ENCODE measurements around the gene PRPF18.

The PRPF18 gene

GRCh38 chr10:13604357-13605040, 17.7 kb downstream of the PRPF18 start:
- DNase-seq (ENCODE audit: low spot score), result no peak

GRCh38 chr10:13608246-13608853, 21.6 kb downstream of the PRPF18 start:
- DNase-seq (ENCODE audit: low spot score), result no peak

GRCh38 chr10:13612654-13613373, 26.0 kb downstream of the PRPF18 start:
- no peak for DNase-seq (ENCODE audit: low spot score)

GRCh38 chr10:13613519-13613918, 26.8 kb downstream of the PRPF18 start:
- DNase-seq (ENCODE audit: low spot score), result no peak

- no peak for DNase-seq (ENCODE audit: low spot score)
Observed at GRCh38 chr10:13614530-13615332, 28.0 kb downstream of the PRPF18 start.

GRCh38 chr10:13615650-13616300, 29.0 kb downstream of the PRPF18 start:
- no peak for DNase-seq (ENCODE audit: low spot score)

- DNase-seq (ENCODE audit: low spot score), result no peak
Observed at GRCh38 chr10:13617116-13617515, 30.4 kb downstream of the PRPF18 start.

GRCh38 chr10:13621931-13622330, 35.2 kb downstream of the PRPF18 start:
- no peak for DNase-seq (ENCODE audit: low spot score)

- no peak for DNase-seq (ENCODE audit: low spot score)
Observed at GRCh38 chr10:13624630-13625029, 37.9 kb downstream of the PRPF18 start.

GRCh38 chr10:13627459-13628310, 40.9 kb downstream of the PRPF18 start:
- DNase-seq (ENCODE audit: low spot score), result peak; percentile 8

- DNase-seq (ENCODE audit: low spot score), result no peak
Observed at GRCh38 chr10:13628661-13629060, 41.9 kb downstream of the PRPF18 start.

GRCh38 chr10:13629116-13629515, 42.4 kb downstream of the PRPF18 start:
- no peak for DNase-seq (ENCODE audit: low spot score)

- DNase-seq (ENCODE audit: low spot score), result no peak
Observed at GRCh38 chr10:13630231-13630630, 43.5 kb downstream of the PRPF18 start.

- no peak for DNase-seq (ENCODE audit: low spot score)
Observed at GRCh38 chr10:13631594-13631993, 44.8 kb downstream of the PRPF18 start.

- no peak for DNase-seq (ENCODE audit: low spot score)
Observed at GRCh38 chr10:13632440-13632839, 45.7 kb downstream of the PRPF18 start.

GRCh38 chr10:13632884-13633440, 46.2 kb downstream of the PRPF18 start:
- DNase-seq (ENCODE audit: low spot score), result no peak

GRCh38 chr10:13633689-13634088, 46.9 kb downstream of the PRPF18 start:
- no peak for DNase-seq (ENCODE audit: low spot score)

- DNase-seq (ENCODE audit: low spot score), result no peak
Observed at GRCh38 chr10:13634207-13634606, 47.4 kb downstream of the PRPF18 start.

GRCh38 chr10:13636776-13637175, 50.0 kb downstream of the PRPF18 start:
- no peak for DNase-seq (ENCODE audit: low spot score)

- DNase-seq (ENCODE audit: low spot score), result no peak
Observed at GRCh38 chr10:13637303-13637856, 50.6 kb downstream of the PRPF18 start.
